Gastrocnemius medialis (tissue), 4 donors: ENCODE results near the gene TEDDM1.

Source experiments
- CTCF ChIP-seq, 5 experiments: fragments of 450-650 bp in 3 of 5; fragments of 200-600 bp in 2 of 5; sonication (generic) in 2 of 5; IDR thresholded peaks in 4 of 5; conservative IDR thresholded peaks in 1 of 5; 1 replicate in 4 of 5; 2 replicates in 1 of 5; pipeline ENCODE4 v1.5.1; 2016 to 2019; ENCODE audit warnings: antibody characterized with exemption in 5 of 5, mild to moderate bottlenecking in 3 of 5, moderate library complexity in 3 of 5
- POLR2A ChIP-seq, 2 donors: fragments of 450-650 bp; IDR thresholded peaks; one replicate each; pipeline ENCODE4 v1.6.1; 2017; ENCODE audit warnings: antibody characterized with exemption in 2 of 2, mild to moderate bottlenecking in 2 of 2, moderate library complexity in 2 of 2

- TF ChIP-seq CTCF (IDR thresholded peaks at IDR 0.05 in 4 of 5, conservative IDR thresholded peaks at IDR 0.05 in 1 of 5) (no peak), POLR2A (IDR thresholded peaks at IDR 0.05) (no peak)
These were observed 13.5 kb upstream of the TEDDM1 start for GRCh38 chr1:182413969-182414368.
